Left lobe of liver (tissue), 2 donors: ENCODE measurements around the gene CCNL1. TPM values are rescaled to one million over a fixed set of nuclear protein-coding genes. Genes with fewer than 3 reads are reported as not detected.

ENCODE experiments used
- ATAC-seq: fragments of 200-7000 bp; cut with Tn5 transposase; one replicate; pipeline ENCODE4 v1.9.1; 2020; ENCODE audit warnings: mild to moderate bottlenecking, moderate library complexity
- DNase-seq: peaks from one replicate; pipeline ENCODE4 v3.0.0-alpha.2; 2020; ENCODE audit warnings: low spot score
- total RNA-seq: library from RNA; stranded (reverse); gene quantifications from one replicate; pipeline ENCODE4 v1.2.1, GENCODE V29; 2021
- donor health status: DM: no; HTN: no; CAD: no; lungs with moderate emphysema.
- donor health status: DM: no; HTN: yes; CAD: no.

CCNL1 gene
- total RNA-seq, 1 donor from 2014 or later: 39.8 TPM

- DNase-seq: peak; percentile 68
- ATAC-seq: peak; percentile 67
These were observed 31.8 kb downstream of the CCNL1 start for GRCh38 chr3:157127831-157128767.

- ATAC-seq (no peak), DNase-seq (no peak)
These were observed 32.7 kb downstream of the CCNL1 start for GRCh38 chr3:157127268-157127667.

- ATAC-seq: no peak
- no peak for DNase-seq
These were observed 33.6 kb downstream of the CCNL1 start for GRCh38 chr3:157126365-157126764.

- ATAC-seq: no peak
These were observed 34.8 kb downstream of the CCNL1 start for GRCh38 chr3:157125101-157125500.

GRCh38 chr3:157123621-157124020 is 36.3 kb downstream of the CCNL1 start:
- no peak for DNase-seq
- peak; percentile 38 for ATAC-seq

More at GRCh38 chr3:157125101-157125500, 34.8 kb downstream of the CCNL1 start:
- no peak for DNase-seq

GRCh38 chr3:157122832-157123427 is 37.0 kb downstream of the CCNL1 start:
- DNase-seq (no peak), ATAC-seq (no peak)

GRCh38 chr3:157122116-157122515 is 37.8 kb downstream of the CCNL1 start:
- ATAC-seq: no peak
- DNase-seq: no peak

GRCh38 chr3:157121522-157121921 is 38.4 kb downstream of the CCNL1 start:
- ATAC-seq: no peak
- no peak for DNase-seq

GRCh38 chr3:157120071-157120892 is 39.7 kb downstream of the CCNL1 start:
- peak; percentile 87 for ATAC-seq

GRCh38 chr3:157119369-157119951 is 40.5 kb downstream of the CCNL1 start:
- peak; percentile 75 for DNase-seq
- ATAC-seq: peak; percentile 67

More at GRCh38 chr3:157120071-157120892, 39.7 kb downstream of the CCNL1 start:
- DNase-seq: peak; percentile 91

GRCh38 chr3:157117875-157118654 is 41.9 kb downstream of the CCNL1 start:
- DNase-seq (no peak), ATAC-seq (no peak)

- ATAC-seq (no peak), DNase-seq (no peak)
These were observed 42.7 kb downstream of the CCNL1 start for GRCh38 chr3:157117206-157117605.

GRCh38 chr3:157116017-157116416 is 43.9 kb downstream of the CCNL1 start:
- no peak for DNase-seq
- no peak for ATAC-seq

GRCh38 chr3:157115069-157116006 is 44.6 kb downstream of the CCNL1 start:
- no peak for DNase-seq
- no peak for ATAC-seq

GRCh38 chr3:157113832-157114505 is 46.0 kb downstream of the CCNL1 start:
- no peak for ATAC-seq

GRCh38 chr3:157112536-157112935 is 47.4 kb downstream of the CCNL1 start:
- ATAC-seq: no peak

More at GRCh38 chr3:157113832-157114505, 46.0 kb downstream of the CCNL1 start:
- DNase-seq: no peak

GRCh38 chr3:157111518-157111917 is 48.4 kb downstream of the CCNL1 start:
- ATAC-seq (no peak), DNase-seq (no peak)

More at GRCh38 chr3:157112536-157112935, 47.4 kb downstream of the CCNL1 start:
- no peak for DNase-seq

- no peak for DNase-seq
- ATAC-seq: no peak
These were observed 49.1 kb downstream of the CCNL1 start for GRCh38 chr3:157110761-157111278.
